Ishikawa (cell line): ENCODE data around the gene TBC1D22A.

Experiments used
- CEBPB ChIP-seq: IDR thresholded peaks from 2 replicates; pipeline ENCODE4 v1.6.1; 2012
- CREB1 ChIP-seq: IDR thresholded peaks from 2 replicates; pipeline ENCODE4 v1.6.1; 2012; ENCODE audit warnings: low read depth
- EGR1 ChIP-seq: IDR thresholded peaks from 2 replicates; pipeline ENCODE4 v1.6.1; 2012
- EP300 ChIP-seq: IDR thresholded peaks from 2 replicates; pipeline ENCODE4 v1.6.1; 2012; ENCODE audit warnings: borderline replicate concordance
- FOXM1 ChIP-seq: IDR thresholded peaks from 2 replicates; pipeline ENCODE4 v1.6.1; 2012; ENCODE audit warnings: low read depth, borderline replicate concordance
- MAX ChIP-seq: IDR thresholded peaks from 2 replicates; pipeline ENCODE4 v1.6.1; 2012
- NFIC ChIP-seq: IDR thresholded peaks from 2 replicates; pipeline ENCODE4 v1.6.1; 2012
- RAD21 ChIP-seq: IDR thresholded peaks from 2 replicates; pipeline ENCODE4 v1.6.1; 2012; ENCODE audit warnings: low read depth
- TAF1 ChIP-seq: IDR thresholded peaks from 2 replicates; pipeline ENCODE4 v1.6.1; 2012; ENCODE audit warnings: low read depth, mild to moderate bottlenecking
- TCF12 ChIP-seq: IDR thresholded peaks from 2 replicates; pipeline ENCODE4 v1.6.1; 2012; ENCODE audit warnings: low read depth
- TEAD4 ChIP-seq: IDR thresholded peaks from 2 replicates; pipeline ENCODE4 v1.6.1; 2012
- YY1 ChIP-seq: IDR thresholded peaks from 2 replicates; pipeline ENCODE4 v1.6.1; 2012; ENCODE audit warnings: low read depth
- ZBTB7A ChIP-seq: IDR thresholded peaks from 2 replicates; pipeline ENCODE4 v1.6.1; 2012; ENCODE audit warnings: low read depth
- TF ChIP-seq, protein P1 (sequence below): IDR thresholded peaks from 2 replicates; pipeline ENCODE4 v1.6.1; 2012
- TF ChIP-seq, protein P2 (sequence below): IDR thresholded peaks from 2 replicates; pipeline ENCODE4 v1.6.1; 2012; ENCODE audit warnings: low read depth, mild to moderate bottlenecking

Gene TBC1D22A

GRCh38 chr22:46754110-46754799 is 8.2 kb upstream of the TBC1D22A start:
- TF ChIP-seq MAX (peak; percentile 94), NFIC (peak; percentile 83), EP300 (peak; percentile 74; the same call in 1 of the 2 replicates), TEAD4 (peak; percentile 61), TCF12 (peak; percentile 65), YY1 (0 out of 2 replicates have a peak, but pooled peaks have one; percentile 28), CEBPB (no peak), TAF1 (no peak), CREB1 (no peak), FOXM1 (no peak), ZBTB7A (no peak), EGR1 (no peak), RAD21 (no peak)
- TF ChIP-seq, protein P1, sequence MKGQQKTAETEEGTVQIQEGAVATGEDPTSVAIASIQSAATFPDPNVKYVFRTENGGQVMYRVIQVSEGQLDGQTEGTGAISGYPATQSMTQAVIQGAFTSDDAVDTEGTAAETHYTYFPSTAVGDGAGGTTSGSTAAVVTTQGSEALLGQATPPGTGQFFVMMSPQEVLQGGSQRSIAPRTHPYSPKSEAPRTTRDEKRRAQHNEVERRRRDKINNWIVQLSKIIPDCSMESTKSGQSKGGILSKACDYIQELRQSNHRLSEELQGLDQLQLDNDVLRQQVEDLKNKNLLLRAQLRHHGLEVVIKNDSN = peak; percentile 91
- TF ChIP-seq, protein P2, sequence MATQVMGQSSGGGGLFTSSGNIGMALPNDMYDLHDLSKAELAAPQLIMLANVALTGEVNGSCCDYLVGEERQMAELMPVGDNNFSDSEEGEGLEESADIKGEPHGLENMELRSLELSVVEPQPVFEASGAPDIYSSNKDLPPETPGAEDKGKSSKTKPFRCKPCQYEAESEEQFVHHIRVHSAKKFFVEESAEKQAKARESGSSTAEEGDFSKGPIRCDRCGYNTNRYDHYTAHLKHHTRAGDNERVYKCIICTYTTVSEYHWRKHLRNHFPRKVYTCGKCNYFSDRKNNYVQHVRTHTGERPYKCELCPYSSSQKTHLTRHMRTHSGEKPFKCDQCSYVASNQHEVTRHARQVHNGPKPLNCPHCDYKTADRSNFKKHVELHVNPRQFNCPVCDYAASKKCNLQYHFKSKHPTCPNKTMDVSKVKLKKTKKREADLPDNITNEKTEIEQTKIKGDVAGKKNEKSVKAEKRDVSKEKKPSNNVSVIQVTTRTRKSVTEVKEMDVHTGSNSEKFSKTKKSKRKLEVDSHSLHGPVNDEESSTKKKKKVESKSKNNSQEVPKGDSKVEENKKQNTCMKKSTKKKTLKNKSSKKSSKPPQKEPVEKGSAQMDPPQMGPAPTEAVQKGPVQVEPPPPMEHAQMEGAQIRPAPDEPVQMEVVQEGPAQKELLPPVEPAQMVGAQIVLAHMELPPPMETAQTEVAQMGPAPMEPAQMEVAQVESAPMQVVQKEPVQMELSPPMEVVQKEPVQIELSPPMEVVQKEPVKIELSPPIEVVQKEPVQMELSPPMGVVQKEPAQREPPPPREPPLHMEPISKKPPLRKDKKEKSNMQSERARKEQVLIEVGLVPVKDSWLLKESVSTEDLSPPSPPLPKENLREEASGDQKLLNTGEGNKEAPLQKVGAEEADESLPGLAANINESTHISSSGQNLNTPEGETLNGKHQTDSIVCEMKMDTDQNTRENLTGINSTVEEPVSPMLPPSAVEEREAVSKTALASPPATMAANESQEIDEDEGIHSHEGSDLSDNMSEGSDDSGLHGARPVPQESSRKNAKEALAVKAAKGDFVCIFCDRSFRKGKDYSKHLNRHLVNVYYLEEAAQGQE = no peak

DNA sequence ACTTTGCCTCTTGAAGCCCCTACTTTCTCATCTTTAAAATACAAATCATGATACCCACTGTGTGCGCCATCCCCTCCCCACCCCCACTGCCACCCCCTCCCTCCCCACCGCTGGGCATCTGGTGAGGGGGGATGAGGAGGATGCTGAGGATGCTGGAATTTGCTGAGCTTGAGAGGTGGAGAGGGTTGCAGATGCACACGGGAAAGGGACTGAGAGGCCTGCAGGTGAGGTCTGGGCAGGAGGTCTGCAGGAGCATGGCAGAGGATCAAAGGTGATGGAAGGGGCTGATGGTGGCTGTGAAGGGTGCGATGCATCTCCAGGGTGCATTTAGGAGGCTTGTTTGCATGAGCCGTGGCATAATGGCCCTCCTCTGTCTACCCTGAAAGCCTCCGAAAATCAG is 7.6 kb upstream of the TBC1D22A start:
- TF ChIP-seq FOXM1 (no peak), CREB1 (no peak), TAF1 (no peak), TCF12 (no peak), EGR1 (no peak), NFIC (no peak)
- TF ChIP-seq, protein P2 = no peak
- TF ChIP-seq, protein P1 = no peak

GRCh38 chr22:46755525-46755924 is 6.9 kb upstream of the TBC1D22A start:
- TF ChIP-seq EP300 (no peak), CEBPB (no peak)

DNA sequence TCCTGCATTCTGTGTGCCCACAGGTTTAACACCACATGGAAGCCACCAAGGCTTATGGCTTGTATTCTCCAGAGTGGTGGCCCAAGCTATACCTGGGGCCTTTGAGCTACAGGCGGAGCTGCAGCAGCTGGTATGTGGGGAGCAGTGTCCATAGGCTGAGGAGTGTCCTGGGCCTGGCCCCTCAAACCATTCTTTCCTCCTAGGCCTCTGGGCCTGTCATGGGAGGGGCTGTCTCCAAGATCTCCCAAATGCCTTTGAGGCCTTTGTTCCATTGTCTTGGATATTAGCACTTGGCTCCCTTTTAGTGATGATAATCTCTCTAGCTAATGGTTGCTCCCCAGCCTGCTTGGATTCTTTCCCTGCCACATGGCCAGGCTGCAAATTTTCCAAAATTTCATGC is 6.4 kb upstream of the TBC1D22A start:
- TF ChIP-seq, protein P1 = peak; percentile 25; the same call in 1 of the 2 replicates
- no peak for TF ChIP-seq FOXM1

DNA sequence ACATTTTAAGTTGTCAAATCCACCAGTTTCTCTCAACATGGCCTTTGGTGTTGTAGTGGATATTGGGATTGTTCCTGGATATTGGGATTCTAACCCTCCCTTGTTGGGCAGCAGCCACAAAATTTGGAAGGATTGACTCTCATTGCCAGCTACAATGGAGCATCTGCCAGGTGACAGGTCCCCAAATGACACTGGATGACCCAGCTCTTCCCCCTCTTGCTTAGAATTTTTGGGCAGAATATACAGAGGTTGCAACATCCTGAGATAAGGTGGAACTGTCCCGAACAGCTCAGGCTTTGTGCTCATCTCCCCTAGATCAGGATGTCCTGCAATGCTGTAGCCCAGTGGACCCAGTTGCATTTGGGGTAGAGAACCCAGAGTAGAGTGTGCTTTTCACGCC is 5.3 kb upstream of the TBC1D22A start:
- no peak for TF ChIP-seq CREB1
- TF ChIP-seq EGR1 = no peak

DNA sequence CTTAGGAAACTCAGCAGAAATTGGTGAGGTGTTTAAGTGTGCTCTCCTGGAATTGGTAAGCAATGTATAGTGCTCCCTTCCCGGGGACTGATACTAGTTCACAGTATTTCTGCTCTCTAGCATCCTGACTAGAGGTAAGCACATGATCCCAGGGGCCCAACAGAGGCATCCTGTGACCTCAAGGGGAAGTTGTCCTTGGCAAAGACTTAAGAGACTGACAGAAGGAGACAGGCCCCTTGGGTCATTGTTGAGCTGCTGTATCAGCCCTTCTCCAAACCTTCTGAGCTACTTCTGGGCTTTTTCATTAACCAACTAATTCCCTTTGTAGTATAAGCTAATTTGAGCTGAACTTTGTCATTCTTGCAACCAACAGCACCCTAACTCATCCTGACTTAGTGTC is 4.3 kb upstream of the TBC1D22A start:
- TF ChIP-seq YY1 = no peak
- TF ChIP-seq, protein P2 = no peak
- TF ChIP-seq TCF12 = no peak
- TF ChIP-seq FOXM1 = no peak
- no peak for TF ChIP-seq EGR1
- TF ChIP-seq, protein P1 = no peak
- no peak for TF ChIP-seq TEAD4
- no peak for TF ChIP-seq CEBPB
- no peak for TF ChIP-seq CREB1
- no peak for TF ChIP-seq EP300
